Measurements from ENCODE around the gene PMS1.
"Not testable (repeated sequence)": the region's sequence is repeated elsewhere in the genome, so short reads cannot be mapped to it uniquely, and the experiment has no call there.

PMS1 gene

DNA sequence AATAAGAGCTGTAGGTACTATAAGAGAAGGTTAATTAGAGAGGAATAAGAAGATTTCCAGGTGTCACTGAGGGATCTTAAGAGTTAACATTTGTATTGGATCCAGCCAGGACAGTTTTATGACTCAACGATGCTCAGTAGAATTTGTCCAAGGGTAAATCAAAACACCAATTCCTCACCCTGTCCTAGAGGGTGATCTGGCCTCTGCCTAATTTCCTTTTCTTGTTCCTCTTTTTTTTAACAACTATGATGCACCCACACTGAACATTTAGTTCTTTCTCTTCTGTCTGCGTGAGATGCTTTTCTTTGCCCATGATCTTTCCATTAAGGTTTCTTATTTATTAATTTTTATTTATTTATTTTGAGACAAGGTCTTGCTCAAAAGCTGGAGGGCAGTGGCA lies 92.0 kb downstream of the PMS1 start:
- 0% methylated on average over 1 of the region's 2 CpGs for WGBS (ENCODE audit: insufficient coverage)
- H3K27ac ChIP-seq (ENCODE audit: insufficient read depth in 1 of 2, low read depth in 1 of 2, low read length in 2 of 2, poor library complexity in 1 of 2, severe bottlenecking in 2 of 2), result no peak overlapping the region
- CTCF ChIA-PET, result no interaction called here

GRCh38 chr2:189879716-189880081 lies 95.4 kb downstream of the PMS1 start:
- peaks cover 0 to 3% (median 1%) of the 10 kb centered on the region in 4 experiments for H3K36me3 ChIP-seq (ENCODE audit: control insufficient read depth in 4 of 4, insufficient read depth in 4 of 4, low read length in 3 of 4)
- ChIA-PET POLR2A (no interaction called here), CTCF (no interaction called here)
- no peak for DNase-seq
- no peaks in the 10 kb centered on the region for H3K27me3 ChIP-seq (replicated peaks in 2 of 5; ENCODE audit: control insufficient read depth in 4 of 5, insufficient read depth in 5 of 5, low read length in 4 of 5)
- H3K9me3 ChIP-seq (ENCODE audit: control extremely low read depth in 1 of 5, control insufficient read depth in 4 of 5, insufficient read depth in 2 of 5, low read depth in 1 of 5, low read length in 4 of 5), result no peaks in the 10 kb centered on the region
- WGBS (ENCODE audit: insufficient coverage), result 90% methylated on average over 6 of the region's 8 CpGs
- H3K27ac ChIP-seq (ENCODE audit: insufficient read depth in 1 of 2, low read depth in 1 of 2, low read length in 2 of 2, poor library complexity in 1 of 2, severe bottlenecking in 2 of 2), result no peak overlapping the region
- H3K4me3 ChIP-seq (ENCODE audit: control insufficient read depth in 1 of 7, extremely low read depth in 1 of 7, insufficient read depth in 4 of 7, low read depth in 2 of 7, low read length in 6 of 7), result no peak overlapping the region
- H3K4me1 ChIP-seq (ENCODE audit: control extremely low read depth in 1 of 4, control insufficient read depth in 4 of 4, insufficient read depth in 4 of 4, low read length in 3 of 4), result peaks cover 0 to 2% (median 0%) of the 10 kb centered on the region in 4 experiments

More for the DNA sequence above, 92.0 kb downstream of the PMS1 start:
- H3K27me3 ChIP-seq (replicated peaks in 2 of 5; ENCODE audit: control insufficient read depth in 4 of 5, insufficient read depth in 5 of 5, low read length in 4 of 5), result no peaks in the 10 kb centered on the region
- peak in 2 of 3 donors; percentile 42 to 56 for DNase-seq
- H3K4me1 ChIP-seq (ENCODE audit: control extremely low read depth in 1 of 4, control insufficient read depth in 4 of 4, insufficient read depth in 4 of 4, low read length in 3 of 4), result peaks cover 0 to 2% (median 0%) of the 10 kb centered on the region in 4 experiments
- H3K9me3 ChIP-seq (ENCODE audit: control extremely low read depth in 1 of 5, control insufficient read depth in 4 of 5, insufficient read depth in 2 of 5, low read depth in 1 of 5, low read length in 4 of 5), result no peaks in the 10 kb centered on the region
- POLR2A ChIA-PET, result interaction anchor here (0.7 kb wide), 1 partner anchor 206 kb away, joined by 3 read pairs; no protein-coding TSS in a partner anchor
- no peak overlapping the region for H3K4me3 ChIP-seq (ENCODE audit: control insufficient read depth in 1 of 7, extremely low read depth in 1 of 7, insufficient read depth in 4 of 7, low read depth in 2 of 7, low read length in 6 of 7)
- H3K36me3 ChIP-seq (ENCODE audit: control insufficient read depth in 4 of 4, insufficient read depth in 4 of 4, low read length in 3 of 4), result peaks cover 0 to 10% (median 3%) of the 10 kb centered on the region in 4 experiments

DNA sequence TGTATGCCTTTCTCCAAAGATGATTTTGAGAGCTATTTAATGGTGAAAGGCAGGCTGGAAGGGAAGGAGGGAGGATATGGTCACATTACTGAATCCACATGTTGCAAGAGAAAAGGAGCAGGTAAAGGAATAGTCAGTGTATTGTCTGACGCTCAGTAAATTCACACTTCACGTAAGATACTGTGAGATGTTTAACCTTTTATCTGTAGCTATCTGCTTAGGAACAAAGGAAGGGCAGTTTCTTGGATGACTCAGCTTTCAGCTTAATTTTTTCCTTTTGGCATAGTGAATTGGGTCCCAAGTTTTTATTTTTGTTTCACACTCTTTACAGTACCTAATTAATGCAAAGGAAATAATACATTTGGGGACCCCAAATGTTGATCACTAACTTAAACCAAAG lies 96.2 kb downstream of the PMS1 start:
- WGBS (ENCODE audit: insufficient coverage), result 96% methylated on average over 2 of the region's 2 CpGs
- Histone ChIP-seq H3K9me3 (ENCODE audit: control extremely low read depth in 1 of 5, control insufficient read depth in 4 of 5, insufficient read depth in 2 of 5, low read depth in 1 of 5, low read length in 4 of 5) (no peaks in the 10 kb centered on the region), H3K36me3 (ENCODE audit: control insufficient read depth in 4 of 4, insufficient read depth in 4 of 4, low read length in 3 of 4) (peaks cover 0 to under 1% (median 0%) of the 10 kb centered on the region in 4 experiments), H3K4me3 (ENCODE audit: control insufficient read depth in 1 of 7, extremely low read depth in 1 of 7, insufficient read depth in 4 of 7, low read depth in 2 of 7, low read length in 6 of 7) (no peak overlapping the region), H3K4me1 (ENCODE audit: control extremely low read depth in 1 of 4, control insufficient read depth in 4 of 4, insufficient read depth in 4 of 4, low read length in 3 of 4) (no peaks in the 10 kb centered on the region), H3K27me3 (replicated peaks in 2 of 5; ENCODE audit: control insufficient read depth in 4 of 5, insufficient read depth in 5 of 5, low read length in 4 of 5) (no peaks in the 10 kb centered on the region), H3K27ac (ENCODE audit: insufficient read depth in 1 of 2, low read depth in 1 of 2, low read length in 2 of 2, poor library complexity in 1 of 2, severe bottlenecking in 2 of 2) (no peak overlapping the region)
- CTCF ChIA-PET, result no interaction called here
- POLR2A ChIA-PET, result no interaction called here
- DNase-seq, result no peak

DNA sequence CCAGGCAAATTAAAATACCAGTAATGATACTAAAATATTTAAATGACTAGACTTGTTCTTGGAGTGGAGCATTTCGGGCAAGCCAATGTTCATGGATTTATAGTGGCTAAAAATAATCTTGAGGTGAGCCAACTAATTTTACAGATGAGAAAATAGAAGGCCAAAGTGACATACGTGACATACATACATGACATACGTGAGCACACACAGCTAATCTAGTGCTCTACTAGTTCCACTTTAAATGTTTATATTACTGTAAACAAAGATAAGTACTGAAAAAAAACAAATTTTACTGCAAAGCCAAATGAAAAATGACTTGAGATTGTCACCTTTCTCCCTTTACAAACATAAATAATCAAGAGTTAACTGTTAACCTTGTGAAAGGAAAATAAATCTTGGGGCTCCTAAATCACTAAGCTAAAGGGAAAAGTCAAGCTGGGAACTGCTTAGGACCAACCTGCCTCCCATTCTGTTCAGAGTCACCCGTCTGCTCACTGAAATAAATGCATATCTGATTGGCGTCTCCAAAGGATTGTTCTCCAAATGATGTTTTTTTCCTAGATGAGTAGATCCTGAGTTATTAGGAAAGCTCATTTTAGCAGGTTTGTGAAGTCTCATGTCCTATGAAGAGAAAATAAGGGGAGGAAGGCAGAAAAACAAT lies 96.7 kb downstream of the PMS1 start:
- no peaks in the 10 kb centered on the region for H3K36me3 ChIP-seq (ENCODE audit: control insufficient read depth in 4 of 4, insufficient read depth in 4 of 4, low read length in 3 of 4)
- ChIA-PET CTCF (no interaction called here), POLR2A (no interaction called here)
- DNase-seq, result no peak
- H3K4me1 ChIP-seq (ENCODE audit: control extremely low read depth in 1 of 4, control insufficient read depth in 4 of 4, insufficient read depth in 4 of 4, low read length in 3 of 4), result no peaks in the 10 kb centered on the region
- no peaks in the 10 kb centered on the region for H3K27me3 ChIP-seq (replicated peaks in 2 of 5; ENCODE audit: control insufficient read depth in 4 of 5, insufficient read depth in 5 of 5, low read length in 4 of 5)
- H3K4me3 ChIP-seq (ENCODE audit: control insufficient read depth in 1 of 7, extremely low read depth in 1 of 7, insufficient read depth in 4 of 7, low read depth in 2 of 7, low read length in 6 of 7), result no peak overlapping the region
- no peaks in the 10 kb centered on the region for H3K9me3 ChIP-seq (ENCODE audit: control extremely low read depth in 1 of 5, control insufficient read depth in 4 of 5, insufficient read depth in 2 of 5, low read depth in 1 of 5, low read length in 4 of 5)
- WGBS (ENCODE audit: insufficient coverage), result 100% methylated on average over 1 of the region's 5 CpGs
- no peak overlapping the region for H3K27ac ChIP-seq (ENCODE audit: insufficient read depth in 1 of 2, low read depth in 1 of 2, low read length in 2 of 2, poor library complexity in 1 of 2, severe bottlenecking in 2 of 2)

DNA sequence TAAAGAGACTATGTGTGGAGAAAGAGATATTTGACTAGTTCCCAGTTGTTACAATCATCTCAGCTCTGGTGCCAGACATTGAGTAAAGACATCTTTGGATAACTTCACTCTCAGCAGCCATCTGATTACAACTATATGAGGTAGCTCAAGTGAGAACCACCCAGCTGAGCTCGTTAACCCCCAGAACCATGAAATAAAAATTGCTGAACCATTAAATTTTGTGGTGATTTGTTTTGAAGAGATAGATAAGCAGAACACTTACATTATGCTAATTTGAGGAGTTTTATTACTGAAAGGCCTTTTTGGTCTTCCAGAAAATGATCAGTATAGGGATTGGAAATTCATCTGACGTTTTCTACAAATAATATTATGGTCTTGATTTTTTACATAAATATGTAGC lies 101.1 kb downstream of the PMS1 start:
- no peaks in the 10 kb centered on the region for H3K27me3 ChIP-seq (replicated peaks in 2 of 5; ENCODE audit: control insufficient read depth in 4 of 5, insufficient read depth in 5 of 5, low read length in 4 of 5)
- H3K9me3 ChIP-seq (ENCODE audit: control extremely low read depth in 1 of 5, control insufficient read depth in 4 of 5, insufficient read depth in 2 of 5, low read depth in 1 of 5, low read length in 4 of 5), result peaks cover 0 to 2% (median 0%) of the 10 kb centered on the region in 5 experiments
- CTCF ChIA-PET, result no interaction called here
- no peak for DNase-seq
- no CpG with 5 or more reads among the region's 2 CpGs for WGBS (ENCODE audit: insufficient coverage)
- no peak overlapping the region for H3K27ac ChIP-seq (ENCODE audit: insufficient read depth in 1 of 2, low read depth in 1 of 2, low read length in 2 of 2, poor library complexity in 1 of 2, severe bottlenecking in 2 of 2)
- H3K4me1 ChIP-seq (ENCODE audit: control extremely low read depth in 1 of 4, control insufficient read depth in 4 of 4, insufficient read depth in 4 of 4, low read length in 3 of 4), result no peaks in the 10 kb centered on the region
- POLR2A ChIA-PET, result no interaction called here
- no peaks in the 10 kb centered on the region for H3K36me3 ChIP-seq (ENCODE audit: control insufficient read depth in 4 of 4, insufficient read depth in 4 of 4, low read length in 3 of 4)
- no peak overlapping the region for H3K4me3 ChIP-seq (ENCODE audit: control insufficient read depth in 1 of 7, extremely low read depth in 1 of 7, insufficient read depth in 4 of 7, low read depth in 2 of 7, low read length in 6 of 7)

DNA sequence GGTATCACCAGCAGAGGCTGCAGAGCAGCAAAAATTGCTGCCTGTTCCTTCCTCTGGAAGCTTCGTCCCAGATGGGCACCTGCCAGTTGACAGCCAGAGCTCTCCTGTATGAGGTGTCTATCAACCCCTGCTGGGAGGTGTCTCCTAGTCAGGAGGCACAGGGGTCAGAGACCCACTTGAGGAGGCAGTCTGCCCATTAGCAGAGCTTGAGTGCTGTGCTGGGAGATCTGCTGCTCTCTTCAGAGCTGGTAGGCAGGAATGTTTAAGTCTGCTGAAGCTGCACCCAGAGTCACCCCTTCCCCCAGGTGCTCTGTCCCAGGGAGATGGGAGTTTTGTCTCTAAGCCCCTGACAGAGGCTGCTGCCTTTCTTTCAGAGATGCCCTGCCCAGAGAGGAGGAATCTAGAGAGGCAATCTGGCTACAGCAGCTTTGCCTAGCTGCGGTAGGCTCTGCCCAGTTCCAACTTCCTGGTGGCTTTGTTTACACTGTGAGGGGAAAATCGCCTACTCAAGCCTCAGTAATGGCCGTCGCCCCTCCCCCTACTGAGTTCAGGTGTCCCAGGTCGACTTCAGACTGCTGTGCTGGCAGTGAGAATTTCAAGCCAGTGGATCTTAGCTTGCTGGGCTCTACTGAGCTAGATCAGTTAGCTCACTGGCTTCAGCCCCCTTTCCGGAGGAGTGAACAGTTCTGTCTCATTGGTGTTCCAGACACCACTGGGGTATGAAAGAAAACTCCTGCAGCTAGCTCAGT lies 108.5 kb downstream of the PMS1 start:
- WGBS (ENCODE audit: insufficient coverage), result 96% methylated on average over 7 of the region's 7 CpGs
- POLR2A ChIA-PET; H3K36me3 ChIP-seq (ENCODE audit: control insufficient read depth in 4 of 4, insufficient read depth in 4 of 4, low read length in 3 of 4); DNase-seq; H3K9me3 ChIP-seq (ENCODE audit: control extremely low read depth in 1 of 5, control insufficient read depth in 4 of 5, insufficient read depth in 2 of 5, low read depth in 1 of 5, low read length in 4 of 5); CTCF ChIA-PET; H3K27ac ChIP-seq (ENCODE audit: insufficient read depth in 1 of 2, low read depth in 1 of 2, low read length in 2 of 2, poor library complexity in 1 of 2, severe bottlenecking in 2 of 2); H3K4me1 ChIP-seq (ENCODE audit: control extremely low read depth in 1 of 4, control insufficient read depth in 4 of 4, insufficient read depth in 4 of 4, low read length in 3 of 4); H3K4me3 ChIP-seq (ENCODE audit: control insufficient read depth in 1 of 7, extremely low read depth in 1 of 7, insufficient read depth in 4 of 7, low read depth in 2 of 7, low read length in 6 of 7); H3K27me3 ChIP-seq (replicated peaks in 2 of 5; ENCODE audit: control insufficient read depth in 4 of 5, insufficient read depth in 5 of 5, low read length in 4 of 5): not testable (repeated sequence)

DNA sequence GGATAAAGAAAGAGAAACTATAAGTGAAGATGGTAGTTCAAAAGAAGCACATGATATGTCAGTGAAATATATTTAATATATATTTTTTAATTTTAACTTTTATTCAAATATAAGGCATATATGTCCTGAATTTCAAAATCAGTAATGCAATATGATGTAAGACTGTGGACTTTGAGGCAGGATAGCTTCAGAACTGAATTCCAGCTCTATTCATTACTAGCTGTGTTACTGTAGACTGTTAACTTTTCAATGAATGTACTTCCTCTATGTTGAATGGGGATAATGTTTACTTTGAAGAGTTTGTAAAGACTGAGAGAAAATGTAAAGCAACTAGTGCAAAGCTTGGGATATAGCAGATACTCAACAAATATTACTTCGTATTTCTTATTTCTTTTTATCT lies 112.6 kb downstream of the PMS1 start:
- no CpG with 5 or more reads among the region's 1 CpG for WGBS (ENCODE audit: insufficient coverage)
- POLR2A ChIA-PET, result interaction anchor here (0.7 kb wide), 1 partner anchor 872 kb away, joined by 3 read pairs; no protein-coding TSS in a partner anchor
- H3K36me3 ChIP-seq (ENCODE audit: control insufficient read depth in 4 of 4, insufficient read depth in 4 of 4, low read length in 3 of 4), result no peaks in the 10 kb centered on the region
- H3K4me1 ChIP-seq (ENCODE audit: control extremely low read depth in 1 of 4, control insufficient read depth in 4 of 4, insufficient read depth in 4 of 4, low read length in 3 of 4), result no peaks in the 10 kb centered on the region
- H3K27ac ChIP-seq (ENCODE audit: insufficient read depth in 1 of 2, low read depth in 1 of 2, low read length in 2 of 2, poor library complexity in 1 of 2, severe bottlenecking in 2 of 2), result no peak overlapping the region
- no peak overlapping the region for H3K4me3 ChIP-seq (ENCODE audit: control insufficient read depth in 1 of 7, extremely low read depth in 1 of 7, insufficient read depth in 4 of 7, low read depth in 2 of 7, low read length in 6 of 7)
- H3K9me3 ChIP-seq (ENCODE audit: control extremely low read depth in 1 of 5, control insufficient read depth in 4 of 5, insufficient read depth in 2 of 5, low read depth in 1 of 5, low read length in 4 of 5), result no peaks in the 10 kb centered on the region
- CTCF ChIA-PET, result no interaction called here
- no peak for DNase-seq
- H3K27me3 ChIP-seq (replicated peaks in 2 of 5; ENCODE audit: control insufficient read depth in 4 of 5, insufficient read depth in 5 of 5, low read length in 4 of 5), result no peaks in the 10 kb centered on the region
